Tibial artery (tissue), 4 donors: ENCODE data around the gene CLEC2A.

ENCODE experiments used
- DNase-seq, 2 donors: peaks; one replicate each; pipeline ENCODE4 v3.0.0-alpha.2; 2019
- H3K27ac ChIP-seq, 2 donors: fragments of 200-600 bp; sonication (generic) in 1 of 2; 1 replicate in 1 of 2; 2 replicates in 1 of 2; pipeline ENCODE4 v1.5.1; 2018 to 2019; ENCODE audit warnings: mild to moderate bottlenecking in 1 of 2
- H3K27me3 ChIP-seq, 2 donors: fragments of 200-600 bp; sonication (generic) in 1 of 2; one replicate each; pipeline versions ENCODE4 v1.5.1 to v1.6.0; 2016 to 2019
- H3K36me3 ChIP-seq, 3 donors: fragments of 200-600 bp; sonication (generic) in 2 of 3; one replicate each; pipeline ENCODE4 v1.5.1; 2016 to 2019; ENCODE audit warnings: mild to moderate bottlenecking in 2 of 3
- H3K4me1 ChIP-seq, 4 donors: fragments of 200-600 bp; sonication (generic) in 2 of 4; 1 replicate in 3 of 4; 2 replicates in 1 of 4; pipeline ENCODE4 v1.5.1; 2016 to 2019
- H3K4me3 ChIP-seq, 2 donors: fragments of 200-600 bp; sonication (generic) in 1 of 2; 1 replicate in 1 of 2; 2 replicates in 1 of 2; pipeline ENCODE4 v1.5.1; 2018 to 2019; ENCODE audit warnings: mild to moderate bottlenecking in 2 of 2
- H3K9me3 ChIP-seq, 3 donors: fragments of 200-600 bp; sonication (generic) in 1 of 3; one replicate each; pipeline ENCODE4 v1.5.1; 2016 to 2019
- intact Hi-C: fragments of 100-400 bp; cut with DNase I; formaldehyde crosslinking; loops from one replicate; pipeline ENCODE4 v1.15.0; 2023; ENCODE audit warnings: low total_unique reads
- TF ChIP-seq, protein P1 (sequence below), 2 experiments: fragments of 200-600 bp in 1 of 2; fragments of 450-650 bp in 1 of 2; IDR thresholded peaks; one replicate each; pipeline ENCODE4 v1.5.1; 2017 to 2019; ENCODE audit warnings: antibody characterized with exemption in 2 of 2, mild to moderate bottlenecking in 1 of 2, moderate library complexity in 1 of 2

Gene CLEC2A

DNA sequence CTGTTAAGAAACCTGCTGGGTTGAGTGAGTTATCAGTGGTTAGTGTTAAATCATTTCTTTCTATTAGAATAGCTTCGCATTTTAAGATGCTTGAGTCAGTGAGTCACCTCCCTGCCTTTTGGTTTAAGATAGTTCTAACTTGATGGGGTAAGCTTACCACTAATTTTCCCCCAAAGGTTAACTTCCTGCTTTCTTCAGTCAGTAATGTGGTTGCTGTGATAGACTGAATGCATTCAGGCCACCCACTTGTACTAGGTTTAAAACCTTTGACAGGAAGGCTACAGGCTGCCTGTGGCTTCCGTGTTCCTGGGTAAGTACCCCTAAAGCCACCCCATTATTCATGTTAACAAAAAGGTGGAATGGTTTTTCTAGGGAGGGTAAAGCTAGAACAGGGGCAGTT, 25.3 kb downstream of the CLEC2A start:
- Histone ChIP-seq H3K4me1 (no peaks in the 10 kb centered on the region), H3K4me3 (no peak overlapping the region), H3K36me3 (no peaks in the 10 kb centered on the region), H3K27ac (no peak overlapping the region), H3K27me3 (no peaks in the 10 kb centered on the region), H3K9me3 (peaks cover 12 to 22% (median 21%) of the 10 kb centered on the region in 3 donors)
- no peak for DNase-seq
- intact Hi-C loops, result no loop called here
- TF ChIP-seq, protein P1, sequence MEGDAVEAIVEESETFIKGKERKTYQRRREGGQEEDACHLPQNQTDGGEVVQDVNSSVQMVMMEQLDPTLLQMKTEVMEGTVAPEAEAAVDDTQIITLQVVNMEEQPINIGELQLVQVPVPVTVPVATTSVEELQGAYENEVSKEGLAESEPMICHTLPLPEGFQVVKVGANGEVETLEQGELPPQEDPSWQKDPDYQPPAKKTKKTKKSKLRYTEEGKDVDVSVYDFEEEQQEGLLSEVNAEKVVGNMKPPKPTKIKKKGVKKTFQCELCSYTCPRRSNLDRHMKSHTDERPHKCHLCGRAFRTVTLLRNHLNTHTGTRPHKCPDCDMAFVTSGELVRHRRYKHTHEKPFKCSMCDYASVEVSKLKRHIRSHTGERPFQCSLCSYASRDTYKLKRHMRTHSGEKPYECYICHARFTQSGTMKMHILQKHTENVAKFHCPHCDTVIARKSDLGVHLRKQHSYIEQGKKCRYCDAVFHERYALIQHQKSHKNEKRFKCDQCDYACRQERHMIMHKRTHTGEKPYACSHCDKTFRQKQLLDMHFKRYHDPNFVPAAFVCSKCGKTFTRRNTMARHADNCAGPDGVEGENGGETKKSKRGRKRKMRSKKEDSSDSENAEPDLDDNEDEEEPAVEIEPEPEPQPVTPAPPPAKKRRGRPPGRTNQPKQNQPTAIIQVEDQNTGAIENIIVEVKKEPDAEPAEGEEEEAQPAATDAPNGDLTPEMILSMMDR (IDR thresholded peaks at IDR 0.05), result no peak

DNA sequence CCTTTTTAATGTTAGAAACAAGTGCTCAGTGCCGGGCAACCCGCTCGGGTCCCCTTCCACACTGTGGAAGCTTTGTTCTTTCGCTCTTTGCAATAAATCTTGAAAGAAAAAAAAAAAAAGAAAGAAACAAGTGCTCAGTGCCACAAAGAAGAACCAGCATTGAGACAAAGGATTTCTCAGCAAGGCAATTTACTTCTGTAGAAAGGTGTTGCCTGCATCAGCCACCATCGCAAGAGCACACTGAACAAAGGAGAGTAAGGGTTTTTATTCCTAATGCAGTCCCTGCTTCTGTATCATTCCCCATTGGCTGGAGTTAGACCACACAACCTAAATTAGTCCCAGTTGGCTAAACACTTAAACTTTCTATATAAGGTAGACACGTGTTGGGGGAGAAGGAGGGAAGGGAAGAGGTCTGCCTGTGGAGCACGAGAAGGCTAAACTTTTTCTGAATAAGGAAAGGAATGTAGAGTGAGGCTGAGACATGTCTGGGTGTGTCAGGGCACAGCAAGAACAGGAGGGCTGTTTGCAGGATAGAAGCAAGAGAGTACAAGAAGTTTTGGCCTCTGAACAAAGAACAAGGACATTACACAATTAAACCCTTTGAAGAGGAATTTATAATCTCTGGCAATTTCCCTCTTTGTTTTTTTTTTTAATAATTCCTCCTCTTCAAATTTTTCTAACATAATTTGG, 29.5 kb downstream of the CLEC2A start:
- DNase-seq, result no peak
- TF ChIP-seq, protein P1 (IDR thresholded peaks at IDR 0.05), result no peak
- H3K27ac ChIP-seq, result no peak overlapping the region
- intact Hi-C loops, result no loop called here
- H3K9me3 ChIP-seq, result peaks cover 0 to 6% (median 0%) of the 10 kb centered on the region in 3 donors
- H3K27me3 ChIP-seq, result no peaks in the 10 kb centered on the region
- H3K4me1 ChIP-seq, result no peaks in the 10 kb centered on the region
- no peak overlapping the region for H3K4me3 ChIP-seq
- H3K36me3 ChIP-seq, result no peaks in the 10 kb centered on the region

DNA sequence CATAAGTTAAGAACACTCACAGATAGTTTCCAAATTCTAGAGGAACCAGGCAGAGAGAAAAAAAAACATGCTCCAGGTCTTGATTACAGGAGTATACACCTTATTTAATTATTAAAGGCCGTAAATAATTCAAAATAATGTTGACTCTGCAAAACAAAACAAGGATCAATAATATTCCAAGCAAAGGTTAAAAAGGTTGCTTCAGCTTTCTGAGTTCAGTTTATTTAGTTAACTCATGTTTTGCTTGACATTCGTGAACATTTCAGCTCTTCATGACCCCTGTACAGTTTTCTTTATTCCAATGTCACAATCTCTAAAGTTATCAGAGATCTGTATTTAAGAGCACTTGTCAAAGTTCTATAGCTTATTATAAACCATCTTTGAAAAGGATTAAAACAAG, 31.2 kb downstream of the CLEC2A start:
- no peak overlapping the region for H3K4me3 ChIP-seq
- H3K27ac ChIP-seq, result no peak overlapping the region
- no peaks in the 10 kb centered on the region for H3K4me1 ChIP-seq
- TF ChIP-seq, protein P1 (IDR thresholded peaks at IDR 0.05), result no peak
- H3K9me3 ChIP-seq, result peaks cover 0 to 6% (median 0%) of the 10 kb centered on the region in 3 donors
- intact Hi-C loops, result no loop called here
- H3K27me3 ChIP-seq, result no peaks in the 10 kb centered on the region
- H3K36me3 ChIP-seq, result no peaks in the 10 kb centered on the region
- DNase-seq, result no peak

DNA sequence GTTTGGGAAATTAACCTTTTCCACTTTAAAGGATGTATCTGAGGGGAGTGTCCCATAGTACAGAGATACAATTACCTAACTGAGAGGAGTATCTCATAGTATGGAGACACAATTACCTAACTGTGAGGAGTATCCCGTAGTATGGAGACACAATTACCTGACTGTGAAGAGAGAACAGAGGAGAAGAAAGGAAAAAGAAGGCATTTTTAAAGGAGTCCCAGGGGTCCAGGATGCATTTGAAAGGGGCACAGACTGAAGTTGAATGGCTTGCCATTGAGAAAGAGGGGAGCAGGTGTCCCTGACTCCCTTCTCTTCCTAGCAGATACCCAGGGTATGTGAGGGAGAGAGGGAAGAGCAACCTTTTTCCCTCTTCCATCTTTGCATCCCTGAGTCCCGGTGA, 33.0 kb downstream of the CLEC2A start:
- no peaks in the 10 kb centered on the region for H3K27me3 ChIP-seq
- no peak overlapping the region for H3K4me3 ChIP-seq
- no peak overlapping the region for H3K27ac ChIP-seq
- TF ChIP-seq, protein P1 (IDR thresholded peaks at IDR 0.05), result no peak
- intact Hi-C loops, result no loop called here
- peaks cover 0 to 6% (median 0%) of the 10 kb centered on the region in 3 donors for H3K9me3 ChIP-seq
- H3K36me3 ChIP-seq, result no peaks in the 10 kb centered on the region
- no peaks in the 10 kb centered on the region for H3K4me1 ChIP-seq
- DNase-seq, result no peak

DNA sequence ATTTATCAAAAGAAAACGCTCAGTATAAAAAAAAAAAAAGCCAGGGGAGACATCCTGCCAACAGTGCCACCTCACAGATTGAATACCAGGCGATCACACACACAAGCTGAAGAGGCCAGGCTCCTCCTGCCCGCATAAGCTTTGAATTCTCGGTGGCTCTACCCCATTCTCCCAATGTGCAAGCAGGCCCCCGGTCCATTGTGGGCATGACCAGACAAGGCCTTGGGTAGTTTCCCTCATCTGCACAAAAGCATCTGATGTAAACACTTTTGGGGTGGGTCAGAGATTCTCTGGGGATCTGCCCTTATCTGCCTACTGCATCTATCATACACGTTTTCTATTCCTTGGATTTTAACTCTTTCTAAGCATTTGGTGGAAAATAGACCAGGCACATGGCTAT, 34.6 kb downstream of the CLEC2A start:
- Histone ChIP-seq H3K4me1 (no peaks in the 10 kb centered on the region), H3K27me3 (no peaks in the 10 kb centered on the region), H3K27ac (no peak overlapping the region), H3K36me3 (no peaks in the 10 kb centered on the region), H3K4me3 (no peak overlapping the region), H3K9me3 (peaks cover 0 to 3% (median 0%) of the 10 kb centered on the region in 3 donors)
- no peak for DNase-seq
- TF ChIP-seq, protein P1 (IDR thresholded peaks at IDR 0.05), result no peak
- intact Hi-C loops, result no loop called here
